NCI-H226 (cell line): Measurements from ENCODE around the gene KRT6C.
"Not testable (repeated sequence)": the region's sequence is repeated elsewhere in the genome, so short reads cannot be mapped to it uniquely, and the experiment has no call there.

Experiments
- DNase-seq: peaks from one replicate; pipeline ENCODE4 v3.0.0-alpha.2; 2015

Gene KRT6C

DNA sequence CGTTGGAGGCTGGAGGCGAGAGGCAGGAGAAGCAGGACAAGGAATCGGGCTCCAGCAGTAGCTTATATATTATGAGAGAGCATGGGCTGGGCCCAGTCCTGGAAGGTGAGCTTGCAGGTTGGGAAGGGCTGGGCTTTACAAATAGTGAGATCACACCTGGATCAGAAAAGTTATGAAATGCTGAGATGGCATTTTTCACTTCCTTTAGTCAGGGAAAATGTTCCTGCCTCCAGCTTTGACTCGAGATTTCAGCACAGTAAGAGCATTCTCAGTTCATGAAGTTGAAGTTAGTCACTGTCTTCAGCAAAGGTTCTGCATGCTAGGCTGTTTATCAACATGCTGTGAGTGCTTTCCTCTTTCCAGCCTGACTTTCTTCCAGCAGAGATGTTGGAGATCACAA lies at the start of gene KRT6C:
Gene KRT6C (minus strand): TSS at position 38 of the 400 bp plus-strand sequence. CDS start 68 bp downstream, outside the sequence.
- DNase-seq = no peak

DNA sequence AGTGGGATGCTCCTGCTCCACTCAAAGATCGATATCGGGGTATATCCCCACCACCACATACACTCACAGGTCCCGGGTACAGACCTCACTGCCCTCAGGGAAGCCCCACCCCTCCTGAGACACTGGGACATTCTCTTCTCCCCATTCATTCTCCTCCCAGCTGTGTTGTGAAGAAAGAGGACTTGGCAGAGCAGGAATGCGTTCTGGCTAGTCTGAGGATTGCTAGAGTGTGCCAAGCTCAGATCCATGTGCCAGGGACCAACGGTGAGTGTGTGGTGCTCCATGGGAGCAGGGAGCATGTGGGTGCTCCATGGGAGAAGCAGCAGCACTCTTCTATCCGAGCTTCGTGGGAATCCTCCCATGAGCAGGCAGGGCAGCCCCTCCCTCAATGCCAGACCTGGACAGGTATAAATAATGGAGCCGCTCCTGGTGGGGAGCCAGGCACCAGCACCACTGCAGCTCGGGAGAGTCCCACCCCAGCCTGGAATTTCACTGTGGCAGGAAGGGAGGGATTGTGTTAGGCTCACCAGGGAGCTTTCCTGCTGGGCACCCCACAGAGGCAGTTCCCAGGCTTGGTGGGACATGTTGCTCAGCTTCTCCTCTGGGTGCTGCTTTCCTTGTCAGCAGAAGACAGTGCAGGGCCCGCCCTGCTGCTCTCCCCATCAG lies 48.9 kb upstream of the KRT6C start:
- peak; percentile 68 for DNase-seq

DNA sequence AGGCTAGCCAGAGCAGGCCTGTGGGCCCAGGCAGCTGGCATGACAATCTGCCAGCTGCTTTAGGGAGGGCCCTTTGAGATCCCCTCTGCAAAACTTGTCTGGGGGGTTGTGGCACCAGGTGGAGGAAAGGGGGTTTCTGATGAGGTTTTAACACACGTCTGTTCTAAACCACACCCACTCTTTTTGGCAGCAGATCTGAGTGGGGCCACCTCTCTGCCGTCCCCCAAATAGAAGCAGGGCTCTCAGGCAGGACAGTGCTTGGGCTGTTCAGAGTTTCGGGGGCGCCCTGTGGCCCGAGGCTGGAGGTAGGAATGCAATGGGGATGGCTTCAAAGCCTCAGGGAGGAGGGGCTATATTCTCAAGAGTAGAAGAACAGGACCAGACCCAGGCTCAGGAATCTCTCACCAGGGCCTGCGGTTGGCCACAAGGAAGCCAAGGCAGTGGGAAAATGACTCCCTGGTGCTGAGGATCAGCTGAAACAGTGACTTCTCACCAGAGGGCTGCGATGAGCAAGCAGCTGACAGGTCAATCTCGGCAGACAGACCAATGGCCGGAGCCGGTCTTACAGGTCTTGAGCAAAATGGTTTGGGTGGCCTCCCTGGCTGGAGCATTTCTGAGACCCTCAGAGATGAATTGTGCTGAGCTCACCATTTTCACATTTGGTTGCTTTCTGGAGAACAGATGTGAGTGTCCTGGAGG lies 48.1 kb upstream of the KRT6C start:
- no peak for DNase-seq

DNA sequence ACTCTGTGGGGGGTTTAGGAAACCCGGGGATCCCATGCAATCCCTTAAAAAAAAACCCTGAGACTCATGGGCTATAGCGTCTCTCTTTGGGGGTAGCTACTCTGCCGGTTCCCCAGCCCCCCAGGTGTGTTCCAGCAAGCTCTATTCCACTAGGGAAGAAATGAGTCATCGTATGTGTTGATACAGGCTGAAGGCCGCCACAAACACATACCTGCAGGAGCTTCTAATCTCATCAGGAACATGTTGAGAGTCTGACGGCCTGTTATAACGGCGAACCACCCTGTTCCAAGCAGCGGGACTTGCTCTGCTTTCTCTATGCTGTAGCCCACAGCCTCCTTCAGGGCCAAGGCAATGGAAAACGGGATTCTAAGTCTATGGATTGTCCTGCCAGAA lies 47.6 kb upstream of the KRT6C start:
- DNase-seq = peak; percentile 43

DNA sequence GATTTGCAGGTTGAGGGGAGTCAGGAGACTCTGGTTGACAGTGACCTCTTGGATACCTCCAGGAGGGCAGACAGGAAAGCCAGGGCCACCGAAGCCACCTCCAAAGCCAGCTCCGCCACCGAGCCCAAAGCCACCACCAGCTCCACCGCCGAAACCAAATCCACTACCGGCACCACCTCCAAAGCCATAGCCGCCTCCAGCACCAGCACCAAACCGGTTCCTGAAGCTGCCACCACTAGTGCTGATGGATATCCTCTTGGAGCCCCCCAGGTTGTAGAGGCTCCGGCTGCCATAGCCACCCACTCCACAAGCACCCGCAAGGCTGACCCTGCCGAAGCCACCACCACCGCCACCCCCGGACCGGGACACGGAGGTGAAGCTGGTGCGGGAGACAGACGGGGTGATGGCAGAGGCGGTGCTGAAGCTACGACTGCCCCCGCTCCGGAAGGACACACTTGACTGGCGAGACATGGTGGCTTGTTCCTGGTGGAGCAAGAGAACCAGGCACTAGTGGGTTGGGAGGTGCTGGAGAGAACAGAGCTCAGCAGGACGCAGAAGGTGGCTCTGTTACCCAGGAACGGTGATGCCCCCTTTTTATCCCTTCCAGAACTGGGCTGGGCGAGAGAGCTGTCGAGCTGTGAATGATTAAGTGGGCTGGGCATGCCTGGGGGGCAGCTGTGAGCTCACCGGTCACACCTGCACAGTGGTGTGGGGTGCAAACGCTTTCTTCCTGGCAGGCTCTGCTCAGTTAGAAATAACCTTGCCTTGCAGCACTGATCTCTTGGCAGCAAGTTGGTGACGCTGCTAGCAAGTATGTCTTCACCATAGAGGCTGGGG lies 46.4 kb upstream of the KRT6C start, which contains the start of gene KRT5:
Gene KRT5 (minus strand): TSS at position 569 of the 837 bp plus-strand sequence. CDS start 98 bp downstream, at position 471.
- DNase-seq = no peak

DNA sequence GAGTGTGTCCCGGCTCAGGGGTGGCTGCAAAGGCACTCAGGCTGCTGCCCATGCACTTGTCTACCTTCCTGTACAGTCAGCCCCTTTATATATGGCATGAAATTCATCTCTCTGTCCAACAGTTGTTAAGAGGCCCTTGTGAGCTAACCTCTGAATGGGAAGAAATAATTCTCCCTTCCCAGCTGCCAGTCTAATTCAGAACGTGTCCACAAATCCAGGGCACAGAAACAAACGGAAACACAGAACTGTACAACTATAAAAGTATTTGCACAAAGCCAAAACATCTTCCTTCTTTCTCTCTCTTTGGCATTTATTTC lies 45.7 kb upstream of the KRT6C start:
- DNase-seq = no peak

DNA sequence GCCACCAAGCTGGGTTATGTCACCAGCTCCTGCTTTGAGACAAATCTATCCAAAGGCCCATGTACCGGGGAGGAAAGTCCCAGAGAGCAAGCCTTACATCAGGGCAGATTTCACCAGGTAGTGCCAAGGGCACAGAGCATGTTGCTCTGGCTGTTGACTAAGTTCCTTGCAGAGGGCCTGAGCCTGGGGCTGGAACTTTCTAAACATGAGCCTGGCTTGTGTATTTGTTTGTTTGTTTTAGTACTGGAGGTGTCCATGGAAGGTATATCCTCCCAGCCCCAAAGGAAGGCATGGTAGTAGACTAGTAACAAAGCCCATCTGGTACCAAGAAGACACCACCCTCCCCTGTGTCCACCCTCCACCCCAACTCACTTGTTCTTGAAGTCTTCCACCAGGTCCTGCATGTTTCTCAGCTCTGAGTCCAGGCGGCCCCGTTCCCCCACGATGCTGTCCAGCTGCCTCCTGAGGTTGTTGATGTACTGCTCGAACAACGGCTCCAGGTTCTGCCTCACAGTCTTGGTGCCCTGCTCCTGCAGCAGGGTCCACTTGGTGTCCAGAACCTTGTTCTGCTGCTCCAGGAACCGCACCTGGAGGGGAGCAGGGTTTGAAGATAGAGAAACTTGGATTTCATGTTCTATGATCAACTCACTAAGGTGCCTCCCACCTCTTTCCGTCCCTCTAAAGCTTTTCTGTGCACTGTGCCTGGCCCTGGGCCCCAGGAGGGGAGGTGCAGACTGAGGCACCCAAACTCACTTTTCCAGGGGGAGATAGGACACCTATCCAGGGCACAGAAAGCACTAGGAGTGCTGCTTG lies 45.2 kb upstream of the KRT6C start:
- DNase-seq = no peak

DNA sequence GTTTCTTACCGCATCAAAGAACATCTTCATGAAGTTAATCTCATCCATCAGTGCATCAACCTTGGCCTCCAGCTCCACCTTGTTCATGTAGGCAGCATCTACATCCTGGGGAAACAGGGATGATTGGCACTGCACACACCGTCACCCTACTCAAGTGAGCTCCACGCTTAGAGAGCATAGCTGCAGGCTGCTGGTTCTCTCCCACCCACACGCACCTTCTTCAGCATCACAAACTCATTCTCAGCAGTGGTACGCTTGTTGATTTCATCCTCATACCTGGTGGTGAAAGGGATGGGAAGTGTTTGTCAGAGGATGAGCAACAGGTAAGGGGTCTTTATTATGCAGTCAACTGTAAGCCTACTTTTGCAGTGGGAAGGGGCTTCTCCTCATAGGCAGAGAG lies 44.3 kb upstream of the KRT6C start:
- DNase-seq = no peak

DNA sequence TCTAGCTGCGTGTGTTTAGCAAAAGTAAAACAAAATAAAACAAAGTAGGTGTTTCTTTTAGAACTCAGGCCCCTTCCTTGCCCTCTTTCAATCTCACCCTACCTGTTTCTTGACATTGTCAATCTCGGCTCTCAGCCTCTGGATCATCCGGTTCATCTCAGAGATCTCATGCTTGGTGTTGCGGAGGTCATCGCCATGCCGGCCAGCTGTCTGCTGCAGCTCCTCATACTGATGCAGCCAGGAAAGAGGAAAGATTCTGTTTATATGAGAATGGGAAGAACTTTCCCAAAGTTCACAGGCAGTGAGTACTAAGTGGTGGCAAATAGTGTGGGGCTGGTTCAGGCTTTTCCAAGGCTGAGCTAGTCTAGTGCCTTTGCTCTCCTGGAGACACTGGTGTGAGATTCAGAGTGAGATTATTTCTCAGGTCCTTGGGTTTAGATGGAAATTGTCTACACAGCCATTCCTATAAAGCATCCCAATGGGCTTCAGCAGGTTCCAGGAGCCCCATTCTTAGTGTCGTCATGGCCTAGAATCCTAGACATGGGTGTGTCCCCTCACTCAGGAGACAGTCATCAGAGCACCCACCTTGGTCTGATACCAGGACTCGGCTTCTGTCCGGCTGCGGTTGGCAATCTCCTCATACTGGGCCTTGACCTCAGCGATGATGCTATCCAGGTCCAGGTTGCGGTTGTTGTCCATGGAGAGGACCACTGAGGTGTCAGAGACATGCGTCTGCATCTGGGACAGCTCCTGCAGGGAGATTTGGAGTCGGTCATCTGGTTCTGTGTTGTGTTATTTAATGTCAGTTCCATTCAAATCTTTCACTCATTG lies 43.6 kb upstream of the KRT6C start:
- DNase-seq = no peak

DNA sequence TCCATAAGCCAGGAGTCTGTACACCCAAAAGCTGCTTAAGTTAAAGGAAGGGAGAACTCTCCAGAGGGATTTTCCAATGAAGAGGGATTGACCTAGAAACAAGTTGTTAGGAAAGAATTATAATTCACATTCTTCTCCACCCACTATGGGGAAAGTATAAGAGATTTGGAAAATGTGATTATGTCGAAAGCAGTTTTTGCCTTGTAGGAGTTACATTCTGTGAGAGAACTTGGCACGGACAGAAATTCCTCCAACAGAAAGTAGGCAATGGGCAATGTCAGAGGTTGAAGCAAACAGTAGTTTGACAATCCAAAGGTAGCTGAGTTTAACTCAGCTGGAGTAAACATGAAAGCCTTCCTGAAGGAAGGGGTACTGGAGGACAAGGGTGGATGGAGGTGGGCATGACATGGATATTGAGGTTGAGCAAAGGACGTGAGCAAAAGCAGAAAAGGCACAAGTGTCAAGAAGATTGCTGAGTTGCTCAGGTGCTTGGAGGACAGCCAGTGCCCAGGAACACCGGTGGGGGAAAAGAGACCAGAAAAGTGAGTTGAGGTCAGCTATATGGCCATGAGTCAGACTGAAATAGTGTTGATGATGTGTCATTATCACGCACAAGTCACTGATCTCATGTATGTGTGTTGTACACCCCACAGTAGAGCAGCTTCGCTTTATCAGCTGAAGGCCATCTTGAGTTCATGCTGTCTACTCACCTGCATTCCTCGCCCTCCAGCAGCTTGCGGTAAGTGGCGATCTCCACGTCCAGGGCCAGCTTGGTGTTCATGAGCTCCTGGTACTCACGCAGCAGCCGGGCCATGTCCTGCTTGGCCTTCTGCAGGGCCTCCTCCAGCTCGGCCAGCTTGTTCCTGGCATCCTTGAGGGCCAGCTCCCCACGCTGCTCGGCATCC lies 42.6 kb upstream of the KRT6C start:
- DNase-seq = peak; percentile 65

DNA sequence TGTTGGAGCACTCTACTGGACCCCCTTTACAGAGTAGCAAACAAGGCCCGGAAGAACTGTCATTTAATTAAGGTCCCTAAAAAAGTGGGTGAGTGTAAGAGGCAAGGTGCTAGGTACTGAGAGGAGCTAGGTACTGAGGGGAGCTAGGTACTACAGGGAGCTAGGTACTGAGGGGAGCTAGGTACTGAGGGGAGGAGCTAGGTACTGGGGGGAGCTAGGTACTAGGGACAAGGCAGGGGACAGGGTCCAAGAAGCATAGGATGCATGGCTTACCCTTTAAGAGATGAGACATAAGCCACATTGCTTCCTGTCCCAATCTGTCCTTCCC lies 41.7 kb upstream of the KRT6C start:
- no peak for DNase-seq

DNA sequence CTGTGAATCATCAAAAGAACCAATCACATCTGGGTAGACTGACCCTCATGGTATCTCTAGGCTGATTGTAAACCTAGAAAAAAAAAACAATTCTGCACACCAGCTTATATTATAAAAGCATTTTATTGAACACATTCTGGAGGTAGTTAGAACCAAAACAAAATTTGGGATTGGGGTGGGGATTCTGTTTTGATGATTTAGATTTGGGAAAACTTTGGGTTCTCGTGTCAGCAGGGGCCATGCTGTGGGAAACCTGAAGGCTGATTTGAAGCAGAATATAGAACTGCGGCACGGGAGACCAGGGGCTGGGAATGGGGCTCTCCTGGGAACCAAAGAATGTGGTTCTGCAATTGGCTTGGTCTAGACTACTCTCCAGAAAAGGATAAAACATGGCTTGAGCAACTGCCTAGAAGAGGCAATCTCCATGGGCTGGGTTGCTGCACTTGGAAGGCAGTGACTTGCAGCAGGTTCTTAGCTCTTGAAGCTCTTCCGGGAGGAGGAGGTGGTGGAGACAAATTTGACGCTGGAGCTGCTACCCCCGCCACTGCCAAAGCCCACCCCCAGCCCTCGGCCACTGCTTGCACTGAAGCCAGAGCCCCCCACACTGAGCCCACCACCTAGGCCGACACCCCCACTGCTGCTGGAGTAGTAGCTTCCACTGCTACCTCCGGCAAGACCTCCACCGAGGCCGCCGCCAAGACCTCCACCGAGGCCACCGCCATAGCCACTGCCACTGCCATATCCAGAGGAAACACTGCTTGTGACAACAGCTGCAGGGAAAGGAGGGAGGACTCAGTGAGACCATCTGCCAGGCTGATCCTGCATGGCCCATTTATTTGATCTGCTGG lies 41.1 kb upstream of the KRT6C start:
- no peak for DNase-seq

DNA sequence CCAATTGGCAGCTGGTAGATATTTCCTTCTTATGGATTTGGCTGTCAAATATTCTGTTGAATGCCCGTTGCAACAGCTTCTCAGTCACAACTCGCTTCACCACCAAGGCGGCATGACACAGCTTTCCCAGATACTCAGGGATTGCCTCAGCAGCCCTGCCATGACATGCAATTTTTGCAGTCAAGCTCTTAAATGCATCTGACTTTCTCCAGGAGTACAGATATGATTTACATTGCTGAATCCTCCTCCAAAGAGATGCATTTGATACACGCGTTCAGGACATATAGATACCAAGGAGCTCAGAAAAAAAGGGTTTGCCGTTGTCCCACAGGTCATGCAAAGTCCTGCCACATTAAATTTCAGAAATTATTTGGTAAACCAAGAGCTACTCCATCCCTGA lies 40.1 kb upstream of the KRT6C start:
- DNase-seq = no peak

DNA sequence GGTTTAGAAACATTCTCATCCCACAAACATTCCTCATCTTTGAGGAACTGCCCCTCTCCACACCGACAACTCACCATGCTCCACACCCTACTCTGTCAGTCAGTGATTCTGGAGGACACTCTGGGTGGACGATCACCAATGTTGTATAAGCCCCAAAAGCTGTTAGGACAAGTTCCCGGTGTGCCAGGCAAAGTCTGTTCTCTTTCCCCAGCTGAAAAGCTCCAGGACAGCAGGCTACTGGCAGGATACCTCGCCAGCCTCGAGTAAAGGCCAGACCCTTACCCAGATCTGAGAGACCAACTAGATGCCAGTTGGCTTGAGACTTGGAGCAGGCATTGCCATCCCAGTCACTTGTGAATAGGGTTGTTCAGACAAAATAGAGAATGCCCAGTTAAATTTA lies 34.6 kb upstream of the KRT6C start:
- DNase-seq = no peak

DNA sequence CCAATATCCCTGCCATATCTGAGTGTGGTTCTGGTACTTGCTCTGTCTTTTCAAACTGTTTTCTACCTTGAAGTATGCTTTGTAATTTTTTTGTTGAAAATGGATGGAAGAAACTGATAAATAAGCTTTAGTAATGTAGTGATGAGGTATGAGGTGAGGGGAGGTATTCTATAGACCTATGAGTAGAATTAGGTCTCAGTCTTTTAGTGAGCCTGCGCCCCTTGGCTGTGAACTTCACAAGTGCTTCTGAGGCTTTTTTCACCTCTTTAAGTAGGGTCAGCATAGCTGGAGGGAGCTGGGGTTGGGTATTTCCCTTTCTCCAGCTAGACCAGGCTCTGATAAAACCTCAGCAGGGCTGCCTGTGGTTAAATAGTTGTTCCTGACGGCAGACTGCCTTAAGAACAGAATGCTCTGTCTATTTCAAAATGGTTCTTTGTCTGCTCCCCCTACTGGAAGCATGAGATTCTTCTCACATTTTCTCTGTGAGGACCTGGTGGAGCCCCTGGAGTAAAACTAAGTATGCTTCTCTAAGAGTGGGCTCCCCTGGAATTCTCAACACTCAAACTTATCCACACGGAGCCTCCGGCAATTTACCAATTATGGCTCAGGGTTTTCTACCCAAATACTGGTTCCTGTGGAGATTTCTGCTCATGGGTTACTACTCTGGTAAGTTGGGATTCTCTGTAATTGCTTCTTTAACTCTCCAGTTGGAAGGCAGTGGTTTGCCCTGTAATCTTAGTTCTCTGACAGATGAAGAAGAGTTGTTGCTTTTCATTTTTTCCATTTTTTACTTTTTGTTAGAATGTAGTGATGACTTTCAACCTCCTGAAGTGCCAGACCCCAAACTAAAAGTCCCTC lies 33.5 kb upstream of the KRT6C start:
- peak; percentile 94 for DNase-seq

DNA sequence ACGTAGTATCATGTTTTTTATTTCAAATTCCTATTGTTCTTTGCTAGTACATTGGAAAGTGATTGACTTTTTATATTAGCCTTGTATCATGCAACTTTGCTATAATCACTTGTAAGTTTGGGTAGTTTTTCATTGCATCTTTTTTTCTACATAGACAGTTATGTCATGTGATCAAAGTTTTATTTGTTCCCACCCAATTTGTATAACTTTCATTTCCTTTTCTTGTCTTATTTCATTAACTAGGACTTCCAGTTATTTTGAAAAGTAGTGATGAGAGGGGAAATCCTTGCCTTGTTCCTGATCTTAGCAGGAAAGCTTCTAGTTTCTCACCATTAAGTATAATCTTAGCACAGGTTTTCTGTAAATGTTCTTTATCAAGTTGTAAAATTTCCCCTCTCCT lies 29.3 kb upstream of the KRT6C start:
- DNase-seq = no peak

DNA sequence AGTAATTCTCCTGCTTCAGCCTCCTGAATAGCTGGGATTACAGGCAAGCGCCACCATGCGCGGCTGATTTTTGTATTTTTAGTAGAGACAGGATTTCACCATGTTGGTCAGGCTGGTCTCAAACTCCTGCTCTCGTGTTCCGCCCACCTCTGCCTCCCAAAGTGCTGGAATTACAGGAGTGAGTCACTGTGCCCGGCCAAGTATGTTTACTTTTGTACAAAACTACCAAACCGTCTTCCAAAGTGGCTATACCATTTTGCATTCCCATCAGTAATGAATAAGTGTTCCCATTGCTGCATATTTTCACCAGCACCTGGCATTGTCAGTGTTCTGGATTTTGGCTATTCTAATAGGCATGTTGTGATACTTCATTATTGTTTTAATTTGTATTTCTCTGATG lies 27.9 kb upstream of the KRT6C start:
- no peak for DNase-seq

DNA sequence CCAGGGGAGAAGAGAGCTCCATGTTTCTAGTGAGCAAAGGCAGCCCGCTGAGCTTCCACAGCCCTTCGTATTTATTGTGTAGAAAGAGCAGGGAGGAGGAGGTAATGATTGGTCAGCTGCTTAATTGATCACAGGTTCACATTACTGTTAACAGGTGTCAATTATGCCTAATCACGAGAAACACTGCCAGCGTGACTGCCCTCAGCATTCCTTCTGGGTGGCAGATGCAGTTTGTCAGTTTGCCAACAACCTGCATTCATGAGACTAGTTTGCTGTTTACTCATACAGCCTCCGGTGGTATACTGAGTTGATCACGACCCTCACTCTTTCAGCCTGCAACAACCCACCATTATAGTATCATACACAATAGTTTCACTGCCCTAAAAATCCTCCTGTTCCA lies 27.0 kb upstream of the KRT6C start:
- not testable (repeated sequence) for DNase-seq
